ENCODE results near the gene MRGPRF. TPM values are rescaled to one million over a fixed set of nuclear protein-coding genes. Genes with fewer than 3 reads are reported as not detected.

Gene MRGPRF, protein sequence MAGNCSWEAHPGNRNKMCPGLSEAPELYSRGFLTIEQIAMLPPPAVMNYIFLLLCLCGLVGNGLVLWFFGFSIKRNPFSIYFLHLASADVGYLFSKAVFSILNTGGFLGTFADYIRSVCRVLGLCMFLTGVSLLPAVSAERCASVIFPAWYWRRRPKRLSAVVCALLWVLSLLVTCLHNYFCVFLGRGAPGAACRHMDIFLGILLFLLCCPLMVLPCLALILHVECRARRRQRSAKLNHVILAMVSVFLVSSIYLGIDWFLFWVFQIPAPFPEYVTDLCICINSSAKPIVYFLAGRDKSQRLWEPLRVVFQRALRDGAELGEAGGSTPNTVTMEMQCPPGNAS
- total RNA-seq (2022; extraction: Qiagen RNA extraction; ENCODE audit: low read depth) = 0.06 to 0.09 TPM (median 0.08 TPM) in 3 of 5 replicates, not detected in the others

DNA sequence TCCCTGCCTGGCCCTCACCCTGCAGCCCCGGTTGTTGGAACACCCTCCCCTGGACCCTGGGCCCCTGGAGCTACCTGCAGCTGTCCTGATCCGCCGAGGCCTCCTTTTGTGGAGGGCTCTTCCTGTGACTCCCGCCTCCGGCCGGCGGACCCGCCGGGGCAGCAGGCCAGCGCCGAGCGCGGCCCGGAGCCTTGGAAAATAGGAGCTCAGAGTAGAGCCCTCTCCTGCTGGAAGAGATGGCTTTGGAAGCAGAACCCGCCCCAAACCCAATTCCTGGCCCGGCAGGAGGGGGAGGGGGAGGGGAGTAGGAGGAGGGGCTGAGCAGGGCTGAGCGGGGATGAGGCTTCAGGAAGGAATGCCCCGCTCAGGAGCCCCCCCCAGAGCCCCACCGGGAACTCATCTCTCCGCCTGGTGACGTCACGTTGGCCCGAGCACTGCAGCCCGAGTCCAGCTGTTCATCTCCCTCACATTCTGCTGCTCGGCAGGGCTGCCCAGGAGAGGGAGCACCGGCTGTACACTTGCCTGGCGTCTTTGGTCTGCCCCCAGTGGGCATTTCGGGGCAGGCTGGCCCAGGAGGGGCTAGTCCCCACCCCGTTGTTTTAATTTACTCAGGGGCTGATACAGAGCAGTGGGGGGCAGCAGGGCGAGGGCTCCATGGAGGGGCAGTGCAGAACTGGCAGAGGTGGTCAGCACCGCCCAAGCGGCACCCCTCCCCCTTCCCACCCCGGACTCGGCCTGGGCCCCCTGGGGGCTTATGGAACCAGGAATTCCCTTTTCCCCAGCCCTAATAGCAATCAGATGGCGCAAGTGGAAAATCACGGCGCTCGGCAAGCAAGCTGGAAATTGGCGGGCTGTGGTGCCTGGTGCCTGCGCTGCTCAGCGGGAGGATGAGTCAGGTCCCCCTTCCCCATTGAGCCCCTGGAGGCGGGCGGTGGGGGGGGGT is at the start of gene MRGPRF:
Gene MRGPRF (minus strand): TSS at position 238 of the 943 bp plus-strand sequence. CDS start 3,345 bp downstream, outside the sequence.

DNA sequence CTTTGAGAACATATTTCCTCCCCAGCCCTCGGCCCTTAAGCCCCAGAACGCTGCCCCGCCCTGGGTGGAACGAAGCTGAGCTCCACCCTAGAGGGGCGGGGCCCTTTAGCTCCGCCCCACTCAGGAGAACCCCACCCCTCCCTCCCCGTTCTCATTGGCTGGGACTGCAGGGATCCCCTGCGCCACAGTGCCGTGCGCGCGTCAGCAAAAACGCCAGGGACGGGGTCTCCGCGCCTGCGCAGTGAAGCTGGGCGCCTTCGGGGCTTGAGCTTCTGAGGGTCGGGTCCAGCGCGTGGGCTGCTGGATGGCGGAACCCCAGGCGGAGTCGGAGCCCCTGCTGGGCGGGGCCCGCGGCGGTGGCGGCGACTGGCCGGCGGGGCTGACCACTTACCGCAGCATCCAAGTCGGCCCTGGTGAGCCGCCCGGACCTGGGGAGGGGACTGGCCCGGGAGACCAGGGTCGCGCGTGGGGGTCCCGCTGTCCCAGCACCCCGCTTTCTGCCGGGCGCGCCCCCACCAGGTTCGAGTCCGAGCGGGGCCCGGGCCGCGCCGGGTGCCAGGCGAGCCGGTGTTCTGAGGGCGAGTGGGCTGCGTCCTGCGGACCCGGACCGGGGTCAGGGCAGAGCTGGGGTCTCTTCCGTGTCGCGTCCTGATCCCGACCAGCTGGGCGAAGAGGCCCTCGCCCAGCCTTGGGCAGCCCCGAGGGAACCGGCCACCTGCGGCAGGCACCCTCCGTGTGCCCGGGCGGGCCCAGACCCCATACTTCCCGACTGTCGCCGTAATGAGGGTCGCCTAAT is 35.8 kb upstream of the MRGPRF start, which contains the start of gene TPCN2:
Gene TPCN2 (plus strand): TSS at position 239 of the 796 bp plus-strand sequence. CDS start 66 bp downstream, at position 305.

DNA sequence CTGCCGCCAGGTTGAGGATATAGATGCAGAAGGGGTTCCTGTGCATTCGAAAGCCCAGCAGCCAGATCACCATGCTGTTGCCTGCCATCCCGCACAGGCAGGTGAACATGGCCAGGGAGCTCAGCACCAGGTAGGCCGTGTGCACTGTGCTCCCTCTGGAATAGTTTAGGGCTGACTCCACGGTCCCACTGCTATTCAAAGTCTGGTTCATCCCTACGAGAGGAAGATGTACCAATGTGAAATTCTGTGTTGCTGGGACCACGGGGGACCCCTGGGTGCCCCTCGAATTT is 32.3 kb downstream of the MRGPRF start, which contains the start of gene MRGPRD:
Gene MRGPRD (minus strand): TSS at position 211 of the 290 bp plus-strand sequence. CDS start 0 bp downstream, at position 211.

Other genes with a start within 250 kb of the MRGPRF start
- 27.3 to 31.7 TPM (median 30.9 TPM) in 5 replicates for gene CPT1A, start 171.3 kb downstream of the MRGPRF start, total RNA-seq (2022; extraction: Qiagen RNA extraction; ENCODE audit: low read depth)
- gene MRPL21, start 109.4 kb downstream of the MRGPRF start, total RNA-seq (2022; extraction: Qiagen RNA extraction; ENCODE audit: low read depth) = 128 to 148 TPM (median 137 TPM) in 5 replicates
- 12.0 to 16.8 TPM (median 14.8 TPM) in 5 replicates for gene IGHMBP2, start 109.4 kb downstream of the MRGPRF start, total RNA-seq (2022; extraction: Qiagen RNA extraction; ENCODE audit: low read depth)
- not detected in 5 replicates for gene MRGPRD, start 32.3 kb downstream of the MRGPRF start, total RNA-seq (2022; extraction: Qiagen RNA extraction; ENCODE audit: low read depth)
- 10.1 to 14.1 TPM (median 12.3 TPM) in 5 replicates for gene TPCN2, start 35.7 kb upstream of the MRGPRF start, total RNA-seq (2022; extraction: Qiagen RNA extraction; ENCODE audit: low read depth)
- gene SMIM38, start 142.7 kb upstream of the MRGPRF start, total RNA-seq (2022; extraction: Qiagen RNA extraction; ENCODE audit: low read depth) = 0.05 TPM in 1 of 5 replicates, not detected in the others